GM21529 (cell line): Measurements from ENCODE around the gene TGFB1I1.
"Not testable (repeated sequence)": the region's sequence is repeated elsewhere in the genome, so short reads cannot be mapped to it uniquely, and the experiment has no call there.

Experiments
- ATAC-seq: cut with Tn5 transposase; IDR thresholded peaks from one replicate; pipeline ENCODE4 v1.9.1; 2021; ENCODE audit not compliant: unreplicated experiment

Gene TGFB1I1

DNA sequence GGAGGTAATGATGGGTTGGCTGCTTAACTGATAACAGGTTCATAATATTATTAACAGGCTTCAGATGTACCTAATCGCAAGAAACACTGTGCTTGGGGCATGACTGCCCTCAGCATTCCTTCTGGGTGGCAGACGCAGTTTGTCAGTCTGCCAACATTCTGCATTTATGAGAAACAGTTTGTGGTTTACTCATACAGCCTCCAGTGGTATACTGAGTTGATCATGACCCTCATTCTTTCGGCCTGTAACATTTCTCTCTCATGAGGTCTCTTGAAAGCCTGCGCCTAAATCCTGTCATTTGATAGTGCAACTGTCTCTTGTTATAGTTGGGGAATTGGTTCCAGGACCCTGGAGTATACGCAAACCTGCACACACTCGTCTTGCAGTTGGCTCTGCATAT, 41.2 kb downstream of the TGFB1I1 start:
- ATAC-seq, result no peak

DNA sequence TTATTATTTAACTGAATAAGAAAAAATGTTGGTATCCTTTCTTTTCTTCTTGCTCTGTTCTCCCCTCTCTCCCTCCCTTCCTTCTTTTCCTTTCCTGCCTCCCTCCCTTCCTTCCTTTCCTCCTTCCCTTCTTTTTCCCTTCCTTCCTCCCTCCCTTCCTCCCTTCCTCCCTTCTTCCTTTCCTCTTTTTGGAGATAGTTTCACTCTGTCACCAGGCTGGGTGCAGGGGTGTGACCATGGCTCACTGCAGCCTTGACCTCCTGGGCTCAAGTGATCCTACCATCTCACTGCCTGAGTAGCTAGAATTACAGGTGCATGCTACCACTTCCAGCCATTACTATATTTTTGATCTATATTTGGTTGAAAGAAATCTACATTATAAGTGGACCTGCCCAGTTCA, 41.9 kb downstream of the TGFB1I1 start:
- no peak for ATAC-seq

GRCh38 chr16:31517800-31518402, 45.9 kb downstream of the TGFB1I1 start:
- ATAC-seq, result no peak

GRCh38 chr16:31519759-31520431, 47.9 kb downstream of the TGFB1I1 start:
- no peak for ATAC-seq

DNA sequence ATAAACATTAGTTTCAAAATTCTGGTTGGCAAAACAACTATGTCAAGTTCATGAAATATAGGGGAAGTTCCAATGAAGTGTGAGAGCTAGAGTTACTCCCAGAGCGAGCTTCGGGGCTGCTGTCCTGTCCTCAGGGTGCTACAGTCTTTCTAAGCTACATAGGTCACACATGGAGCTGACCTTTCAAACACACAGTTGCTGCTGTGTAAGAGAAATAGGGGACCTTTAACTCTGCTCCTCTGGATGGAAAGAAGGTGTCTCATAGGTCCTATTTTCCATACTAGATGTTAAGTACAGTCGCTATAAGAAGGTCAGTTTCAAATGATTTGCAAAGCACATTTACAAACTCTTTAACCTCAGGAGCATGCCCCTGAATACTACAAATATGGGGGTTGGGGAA, 49.4 kb downstream of the TGFB1I1 start:
- ATAC-seq, result no peak

GRCh38 chr16:31522071-31522470, 50.1 kb downstream of the TGFB1I1 start:
- ATAC-seq, result no peak

DNA sequence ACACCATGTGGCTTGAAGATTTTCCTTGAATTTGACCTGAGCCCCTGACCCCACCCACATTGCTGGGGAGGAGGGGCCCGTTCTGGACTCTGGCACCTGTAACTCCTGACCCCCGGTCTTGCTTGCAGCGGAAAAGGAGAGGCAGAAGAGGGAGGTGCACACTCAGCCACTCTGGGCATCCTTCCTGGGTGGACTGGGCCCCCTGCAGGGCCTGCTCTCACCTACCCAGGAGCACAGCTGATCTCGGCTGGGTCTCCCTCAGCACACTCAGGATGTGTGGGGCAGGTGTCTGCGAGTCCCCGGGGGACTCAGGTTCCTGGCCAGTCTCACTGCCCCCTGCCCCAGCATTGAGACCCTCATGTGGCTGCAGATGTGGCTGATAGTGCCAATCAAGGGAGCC, 51.8 kb downstream of the TGFB1I1 start:
- not testable (repeated sequence) for ATAC-seq

- no peak for ATAC-seq
These were observed 53.2 kb downstream of the TGFB1I1 start for GRCh38 chr16:31525113-31525512.
